GM21619 (cell line): ENCODE data around the gene THSD8.
"Not testable (repeated sequence)": the region's sequence is repeated elsewhere in the genome, so short reads cannot be mapped to it uniquely, and the experiment has no call there.

Experiments used
- ATAC-seq: cut with Tn5 transposase; IDR thresholded peaks from one replicate; pipeline ENCODE4 v1.9.1; 2021; ENCODE audit not compliant: unreplicated experiment

THSD8 gene

GRCh38 chr19:12792051-12792852 is 9.6 kb upstream of the THSD8 start:
- ATAC-seq: no peak

GRCh38 chr19:12792853-12793289 is 9.0 kb upstream of the THSD8 start:
- ATAC-seq: no peak

- ATAC-seq: peak; percentile 25
These were observed 8.3 kb upstream of the THSD8 start for GRCh38 chr19:12793290-12794195.

- ATAC-seq: no peak
These were observed 7.5 kb upstream of the THSD8 start for GRCh38 chr19:12794196-12794941.

GRCh38 chr19:12794971-12795381 is 6.9 kb upstream of the THSD8 start:
- ATAC-seq: no peak

- ATAC-seq: no peak
These were observed 5.5 kb upstream of the THSD8 start for GRCh38 chr19:12796146-12797071.

- ATAC-seq: no peak
These were observed 4.7 kb upstream of the THSD8 start for GRCh38 chr19:12797141-12797587.

- not testable (repeated sequence) for ATAC-seq
These were observed 4.3 kb upstream of the THSD8 start for GRCh38 chr19:12797607-12798006.

GRCh38 chr19:12799742-12800465 is 2.0 kb upstream of the THSD8 start:
- ATAC-seq: no peak

- ATAC-seq: no peak
These were observed 1.5 kb upstream of the THSD8 start for GRCh38 chr19:12800466-12800770.

GRCh38 chr19:12800923-12801465 is 875 bp upstream of the THSD8 start:
- no peak for ATAC-seq

GRCh38 chr19:12802267-12803106 is 618 bp downstream of the THSD8 start:
- ATAC-seq: no peak

GRCh38 chr19:12804051-12804450 is 2.2 kb downstream of the THSD8 start:
- ATAC-seq: no peak

- peak; percentile 71 for ATAC-seq
These were observed 4.6 kb downstream of the THSD8 start, which contains the start of gene RNASEH2A for GRCh38 chr19:12806242-12807081. Gene RNASEH2A (plus strand): TSS chr19:12806584. CDS start chr19:12806674, 90 bp downstream.

- no peak for ATAC-seq
These were observed 13.2 kb downstream of the THSD8 start for GRCh38 chr19:12815088-12815487.

GRCh38 chr19:12817188-12817587 is 15.3 kb downstream of the THSD8 start:
- ATAC-seq: not testable (repeated sequence)

- ATAC-seq: not testable (repeated sequence)
These were observed 15.9 kb downstream of the THSD8 start for GRCh38 chr19:12817810-12818209.
